HepG2 (cell line): ENCODE results near the gene KLF7.

ENCODE experiments used
- CTCF ChIP-seq: sonication (generic); formaldehyde crosslinking; IDR thresholded peaks from 2 replicates; pipeline ENCODE4 v1.5.0; 2020; ENCODE audit warnings: mild to moderate bottlenecking, missing genetic modification reagents, moderate library complexity
- EZH2 ChIP-seq: conservative IDR thresholded peaks from 2 replicates; pipeline ENCODE4 v1.6.1; 2012; ENCODE audit warnings: mild to moderate bottlenecking, low read depth, low read length, moderate library complexity
- FOXP1 ChIP-seq, 2 experiments: fragments of 450-650 bp in 1 of 2; IDR thresholded peaks; 2 replicates each; pipeline ENCODE4 v1.6.1; 2017 to 2018; ENCODE audit warnings: antibody characterized with exemption in 1 of 2
- KAT2B ChIP-seq: fragments of 150-350 bp; IDR thresholded peaks from 2 replicates; pipeline ENCODE4 v1.6.1; 2014; ENCODE audit warnings: low read depth, low read length, borderline replicate concordance
- ZBTB14 ChIP-seq: sonication (generic); formaldehyde crosslinking; IDR thresholded peaks from 2 replicates; pipeline ENCODE4 v1.4.0; 2020; ENCODE audit warnings: missing genetic modification reagents
- ZBTB26 ChIP-seq: IDR thresholded peaks from 2 replicates; pipeline ENCODE4 v1.6.1; 2016; ENCODE audit warnings: missing compliant biosample characterization, missing genetic modification reagents, borderline replicate concordance
- ZFP62 ChIP-seq: sonication (generic); formaldehyde crosslinking; IDR thresholded peaks from 2 replicates; pipeline ENCODE4 v1.4.0; 2020; ENCODE audit warnings: missing genetic modification reagents
- ZNF121 ChIP-seq: sonication (generic); formaldehyde crosslinking; IDR thresholded peaks from 2 replicates; pipeline ENCODE4 v1.5.0; 2020; ENCODE audit warnings: mild to moderate bottlenecking, missing genetic modification reagents
- ZNF580 ChIP-seq: IDR thresholded peaks from 2 replicates; pipeline ENCODE4 v1.6.1; 2016; ENCODE audit warnings: low read depth, borderline replicate concordance
- ZZZ3 ChIP-seq: sonication (generic); formaldehyde crosslinking; IDR thresholded peaks from 2 replicates; pipeline ENCODE4 v1.4.0; 2020; ENCODE audit warnings: missing genetic modification reagents, mild to moderate bottlenecking, borderline replicate concordance

GRCh38 chr2:207123335-207123744 is 42.4 kb downstream of the KLF7 start:
- TF ChIP-seq ZZZ3 (CRISPR knock-in tag) (no peak), ZNF121 (CRISPR knock-in tag) (no peak), CTCF (CRISPR knock-in tag) (no peak), FOXP1 (IDR thresholded peaks at IDR 0.05) (no peak), FOXP1 (CRISPR knock-in tag; IDR thresholded peaks at IDR 0.05) (no peak), ZNF580 (no peak), EZH2 (no peak), KAT2B (no peak), ZBTB26 (CRISPR knock-in tag) (no peak), ZBTB14 (CRISPR knock-in tag) (no peak), ZFP62 (CRISPR knock-in tag) (no peak)
